GM12878 (cell line): ENCODE data around the gene HMCN2. TPM values are rescaled to one million over a fixed set of nuclear protein-coding genes. Genes with fewer than 3 reads are reported as not detected.

Experiments
- ATAC-seq: fragments of 200-7000 bp; cut with Tn5 transposase; 3 replicates; pipeline ENCODE4 v1.9.1; 2020; ENCODE audit warnings: mild to moderate bottlenecking, moderate library complexity
- BruUV-seq: library from RNA; stranded (reverse); fragments of 400-500 nt; replicated peaks from 2 replicates; lab custom pipeline; 2021; lab: Mats Ljungman, UMichigan
- CTCF ChIA-PET: fragments of 300-600 bp; sonication (Branson Sonifier 250); formaldehyde crosslinking; extraction: SDS; loops from one replicate; lab custom pipeline; 2021; ENCODE audit warnings: inconsistent platforms; lab: Yijun Ruan, JAX
- POLR2A ChIA-PET: fragments of 350-600 bp; formaldehyde crosslinking; extraction: SDS; loops from one replicate; lab custom pipeline; 2021; ENCODE audit warnings: inconsistent platforms; lab: Charles Lee
- RAD21 ChIA-PET: fragments of 300-600 bp; sonication (Branson Sonifier 250); formaldehyde crosslinking; loops from one replicate; lab custom pipeline; 2023; ENCODE audit warnings: antibody characterized with exemption; ENCODE audit not compliant: unreplicated experiment; lab: Charles Lee
- SMC1A ChIA-PET: fragments of 300-600 bp; sonication (Branson Sonifier 250); formaldehyde crosslinking; loops from one replicate; lab custom pipeline; 2023; ENCODE audit not compliant: unreplicated experiment, uncharacterized antibody; lab: Charles Lee
- DNase-seq: peaks from one replicate; pipeline ENCODE4 v3.0.0-alpha.2; 2011; ENCODE audit warnings: low read depth, low spot score
- FAIRE-seq: peaks from 3 replicates; lab custom pipeline; 2011; peaks lifted over from hg19 to GRCh38; lab: Jason Lieb, UNC
- H2AFZ ChIP-seq: 2 replicates; pipeline ENCODE4 v1.6.0; 2011; ENCODE audit warnings: low read depth, low read length, control low read depth; ENCODE audit not compliant: control insufficient read depth
- H3K27ac ChIP-seq: 2 replicates; pipeline ENCODE4 v1.5.1; 2011; ENCODE audit warnings: control low read depth; ENCODE audit not compliant: control insufficient read depth, insufficient read depth
- H3K27me3 ChIP-seq, 2 experiments: replicated peaks in 1 of 2; 2 replicates each; pipeline versions ENCODE4 v1.6.0 to v1.6.1; 2011; ENCODE audit warnings: low read length in 1 of 2; ENCODE audit not compliant: control insufficient read depth in 2 of 2, insufficient read depth in 2 of 2
- H3K36me3 ChIP-seq, 2 experiments: 2 replicates each; pipeline ENCODE4 v1.5.1; 2011; ENCODE audit warnings: low read length in 1 of 2; ENCODE audit not compliant: control insufficient read depth in 2 of 2, insufficient read depth in 2 of 2
- H3K4me1 ChIP-seq: 2 replicates; pipeline ENCODE4 v1.6.1; 2011; ENCODE audit warnings: mild to moderate bottlenecking, low read length, moderate library complexity, mixed read lengths; ENCODE audit not compliant: control insufficient read depth, insufficient read depth
- H3K4me2 ChIP-seq: 2 replicates; pipeline ENCODE4 v1.6.0; 2011; ENCODE audit warnings: control low read depth; ENCODE audit not compliant: control insufficient read depth, insufficient read depth
- H3K4me3 ChIP-seq: fragments of 200-600 bp; sonication (generic); 2 replicates; pipeline ENCODE4 v1.5.1; 2016
- H3K79me2 ChIP-seq: 2 replicates; pipeline ENCODE4 v1.6.0; 2011; ENCODE audit warnings: low read length; ENCODE audit not compliant: control insufficient read depth, insufficient read depth
- H3K9ac ChIP-seq: 2 replicates; pipeline ENCODE4 v1.8.0; 2011; ENCODE audit warnings: low read length, control low read depth, mixed read lengths; ENCODE audit not compliant: control insufficient read depth, insufficient read depth
- H3K9me3 ChIP-seq: replicated peaks from 3 replicates; pipeline ENCODE4 v1.5.1; 2011; ENCODE audit warnings: mild to moderate bottlenecking, low read length; ENCODE audit not compliant: control insufficient read depth, insufficient read depth
- H4K20me1 ChIP-seq: 2 replicates; pipeline ENCODE4 v1.6.0; 2011; ENCODE audit not compliant: control insufficient read depth, insufficient read depth
- ATF3 ChIP-seq: IDR thresholded peaks from 2 replicates; pipeline ENCODE4 v1.6.1; 2011; ENCODE audit warnings: low read depth, mild to moderate bottlenecking, low read length, moderate library complexity, borderline replicate concordance; ENCODE audit errors: extremely low read depth
- E2F8 ChIP-seq: fragments of 450-650 bp; IDR thresholded peaks from 2 replicates; pipeline ENCODE4 v1.6.1; 2018; ENCODE audit warnings: mild to moderate bottlenecking, low read depth, moderate library complexity; ENCODE audit not compliant: partially characterized antibody
- FOXM1 ChIP-seq: IDR thresholded peaks from 2 replicates; pipeline ENCODE4 v1.6.1; 2012; ENCODE audit warnings: low read depth, mild to moderate bottlenecking, inconsistent platforms, low read length, moderate library complexity
- KAT2A ChIP-seq: conservative IDR thresholded peaks from 2 replicates; pipeline ENCODE4 v1.6.1; 2011; ENCODE audit warnings: low read depth, low read length; ENCODE audit not compliant: control insufficient read depth
- NKRF ChIP-seq: fragments of 450-650 bp; conservative IDR thresholded peaks from 2 replicates; pipeline ENCODE4 v1.6.1; 2017; ENCODE audit warnings: mild to moderate bottlenecking, moderate library complexity
- NRF1 ChIP-seq: conservative IDR thresholded peaks from 2 replicates; pipeline ENCODE4 v1.6.1; 2011; ENCODE audit warnings: mild to moderate bottlenecking, low read depth, low read length, improper control_type of control experiment
- RELA ChIP-seq: fragments of 450-650 bp; IDR thresholded peaks from 2 replicates; pipeline ENCODE4 v1.8.0; 2014; ENCODE audit warnings: borderline replicate concordance; ENCODE audit not compliant: partially characterized antibody
- TARDBP ChIP-seq: IDR thresholded peaks from 2 replicates; pipeline ENCODE4 v1.6.1; 2016; ENCODE audit warnings: borderline replicate concordance
- TCF3 ChIP-seq: IDR thresholded peaks from 2 replicates; pipeline ENCODE4 v1.6.1; 2012; ENCODE audit warnings: low read depth, mild to moderate bottlenecking, low read length, borderline replicate concordance; ENCODE audit not compliant: insufficient read depth
- WGBS: methylation state at CpG from one replicate; pipeline ENCODE4 v1.1.6; 2016; ENCODE audit warnings: low lambda C conversion rate; ENCODE audit not compliant: insufficient replicate concordance, insufficient coverage; ENCODE audit errors: missing lambda C conversion rate; 5-methylcytosine and 5-hydroxymethylcytosine counted together
- in situ Hi-C: fragments of 300-500 bp; cut with MboI; formaldehyde crosslinking; loops from 9 replicates; pipeline ENCODE4 v1.14.3; 2018; ENCODE audit warnings: mixed read lengths
- intact Hi-C: fragments of 100-400 bp; cut with micrococcal nuclease; formaldehyde crosslinking; loops from one replicate; pipeline ENCODE4 v1.14.2; 2022; ENCODE audit not compliant: unreplicated experiment
- polyA plus RNA-seq, 11 experiments: library from polyadenylated mRNA; depleted of rRNA in 4 of 11; unstranded in 6 of 11; stranded (reverse) in 5 of 11; fragments of >200 nt; fragmentation: Nextera tagmentation in 4 of 11; fragmentation: Illumina TruSeq in 1 of 11; extraction: Ambion mirVana in 4 of 11; extraction: Trizol in 1 of 11; gene quantifications; 1 replicate in 1 of 11; 2 replicates in 10 of 11; pipeline versions ENCODE4 v1.2.1 to v1.2.3, GENCODE V29; 2011 to 2016; ENCODE audit warnings: inconsistent platforms in 2 of 11, missing spikeins in 2 of 11, low read depth in 1 of 11
- total RNA-seq, 4 experiments: library from RNA; depleted of rRNA in 3 of 4; stranded (reverse); fragments of >200 nt in 3 of 4; fragmentation: Illumina TruSeq in 1 of 4; extraction: Trizol in 1 of 4; gene quantifications; 2 replicates each; pipeline versions ENCODE4 v1.2.1 to v1.2.3, GENCODE V29; 2013 to 2021
- TF ChIP-seq, protein P1 (sequence below): fragments of 450-650 bp; formaldehyde crosslinking; IDR thresholded peaks from 2 replicates; pipeline ENCODE4 v1.4.0; 2020; ENCODE audit warnings: mild to moderate bottlenecking, moderate library complexity
- TF ChIP-seq, protein P2 (sequence below): fragments of 450-650 bp; formaldehyde crosslinking; IDR thresholded peaks from 2 replicates; pipeline ENCODE4 v1.4.0; 2022; ENCODE audit warnings: mild to moderate bottlenecking, moderate library complexity

Gene HMCN2
- total and polyA plus RNA-seq, 10 of the 15 experiments (the other 5 are each of a cell fraction or from before 2014, with no cell fraction given): 0.04 TPM; not detected in 9

- 70% methylated on average over 13 of the region's 13 CpGs for WGBS
- intact Hi-C loops (no loop called here), in situ Hi-C loops (no loop called here)
- ChIA-PET POLR2A (no interaction called here), SMC1A (no interaction called here), RAD21 (no interaction called here), CTCF (interaction anchor here (0.5 kb wide), 1 partner anchor 237 kb away, joined by 4 read pairs; no protein-coding TSS in a partner anchor)
- no TSS peak for BruUV-seq
- Histone ChIP-seq H3K27me3 (no peaks in the 10 kb centered on the region), H3K9ac (no peak overlapping the region), H3K4me3 (no peak overlapping the region), H2AFZ (no peak overlapping the region), H3K36me3 (no peaks in the 10 kb centered on the region), H3K4me2 (no peak overlapping the region), H3K9me3 (no peaks in the 10 kb centered on the region), H3K79me2 (no peaks in the 10 kb centered on the region), H3K4me1 (no peaks in the 10 kb centered on the region), H3K27ac (no peak overlapping the region), H4K20me1 (no peaks in the 10 kb centered on the region)
- DNase-seq (no peak), ATAC-seq (no peak), FAIRE-seq (no peak)
- TF ChIP-seq E2F8 (no peak), RELA (no peak), FOXM1 (no peak), TCF3 (no peak), TARDBP (no peak), NKRF (no peak), ATF3 (no peak), KAT2A (no peak), NRF1 (no peak)
- TF ChIP-seq, protein P1, sequence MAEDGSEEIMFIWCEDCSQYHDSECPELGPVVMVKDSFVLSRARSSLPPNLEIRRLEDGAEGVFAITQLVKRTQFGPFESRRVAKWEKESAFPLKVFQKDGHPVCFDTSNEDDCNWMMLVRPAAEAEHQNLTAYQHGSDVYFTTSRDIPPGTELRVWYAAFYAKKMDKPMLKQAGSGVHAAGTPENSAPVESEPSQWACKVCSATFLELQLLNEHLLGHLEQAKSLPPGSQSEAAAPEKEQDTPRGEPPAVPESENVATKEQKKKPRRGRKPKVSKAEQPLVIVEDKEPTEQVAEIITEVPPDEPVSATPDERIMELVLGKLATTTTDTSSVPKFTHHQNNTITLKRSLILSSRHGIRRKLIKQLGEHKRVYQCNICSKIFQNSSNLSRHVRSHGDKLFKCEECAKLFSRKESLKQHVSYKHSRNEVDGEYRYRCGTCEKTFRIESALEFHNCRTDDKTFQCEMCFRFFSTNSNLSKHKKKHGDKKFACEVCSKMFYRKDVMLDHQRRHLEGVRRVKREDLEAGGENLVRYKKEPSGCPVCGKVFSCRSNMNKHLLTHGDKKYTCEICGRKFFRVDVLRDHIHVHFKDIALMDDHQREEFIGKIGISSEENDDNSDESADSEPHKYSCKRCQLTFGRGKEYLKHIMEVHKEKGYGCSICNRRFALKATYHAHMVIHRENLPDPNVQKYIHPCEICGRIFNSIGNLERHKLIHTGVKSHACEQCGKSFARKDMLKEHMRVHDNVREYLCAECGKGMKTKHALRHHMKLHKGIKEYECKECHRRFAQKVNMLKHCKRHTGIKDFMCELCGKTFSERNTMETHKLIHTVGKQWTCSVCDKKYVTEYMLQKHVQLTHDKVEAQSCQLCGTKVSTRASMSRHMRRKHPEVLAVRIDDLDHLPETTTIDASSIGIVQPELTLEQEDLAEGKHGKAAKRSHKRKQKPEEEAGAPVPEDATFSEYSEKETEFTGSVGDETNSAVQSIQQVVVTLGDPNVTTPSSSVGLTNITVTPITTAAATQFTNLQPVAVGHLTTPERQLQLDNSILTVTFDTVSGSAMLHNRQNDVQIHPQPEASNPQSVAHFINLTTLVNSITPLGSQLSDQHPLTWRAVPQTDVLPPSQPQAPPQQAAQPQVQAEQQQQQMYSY (CRISPR knock-in tag): no peak
- TF ChIP-seq, protein P2, sequence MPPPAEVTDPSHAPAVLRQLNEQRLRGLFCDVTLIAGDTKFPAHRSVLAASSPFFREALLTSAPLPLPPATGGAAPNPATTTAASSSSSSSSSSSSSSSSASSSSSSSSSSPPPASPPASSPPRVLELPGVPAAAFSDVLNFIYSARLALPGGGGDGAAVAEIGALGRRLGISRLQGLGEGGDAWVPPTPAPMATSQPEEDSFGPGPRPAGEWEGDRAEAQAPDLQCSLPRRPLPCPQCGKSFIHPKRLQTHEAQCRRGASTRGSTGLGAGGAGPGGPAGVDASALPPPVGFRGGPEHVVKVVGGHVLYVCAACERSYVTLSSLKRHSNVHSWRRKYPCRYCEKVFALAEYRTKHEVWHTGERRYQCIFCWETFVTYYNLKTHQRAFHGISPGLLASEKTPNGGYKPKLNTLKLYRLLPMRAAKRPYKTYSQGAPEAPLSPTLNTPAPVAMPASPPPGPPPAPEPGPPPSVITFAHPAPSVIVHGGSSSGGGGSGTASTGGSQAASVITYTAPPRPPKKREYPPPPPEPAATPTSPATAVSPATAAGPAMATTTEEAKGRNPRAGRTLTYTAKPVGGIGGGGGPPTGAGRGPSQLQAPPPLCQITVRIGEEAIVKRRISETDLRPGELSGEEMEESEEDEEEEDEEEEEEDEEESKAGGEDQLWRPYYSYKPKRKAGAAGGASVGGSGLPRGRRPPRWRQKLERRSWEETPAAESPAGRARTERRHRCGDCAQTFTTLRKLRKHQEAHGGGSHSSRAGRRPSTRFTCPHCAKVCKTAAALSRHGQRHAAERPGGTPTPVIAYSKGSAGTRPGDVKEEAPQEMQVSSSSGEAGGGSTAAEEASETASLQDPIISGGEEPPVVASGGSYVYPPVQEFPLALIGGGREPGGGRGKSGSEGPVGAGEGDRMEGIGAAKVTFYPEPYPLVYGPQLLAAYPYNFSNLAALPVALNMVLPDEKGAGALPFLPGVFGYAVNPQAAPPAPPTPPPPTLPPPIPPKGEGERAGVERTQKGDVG (CRISPR knock-in tag): no peak
These were observed 80.4 kb downstream of the HMCN2 start for GRCh38 chr9:130345897-130346385.
